Renal cortex interstitium (tissue), 11 donors: ENCODE results near the gene ICA1. TPM values are rescaled to one million over a fixed set of nuclear protein-coding genes. Genes with fewer than 3 reads are reported as not detected.
A peak's percentile ranks its signal among the peaks of the same experiment; 100 is the strongest.

Experiments used
- DNase-seq, 11 donors: peaks; one replicate each; pipeline ENCODE4 v3.0.0-alpha.2; 2013; ENCODE audit warnings: low read depth in 9 of 11, low spot score in 4 of 11; ENCODE audit errors: extremely low read depth in 1 of 11
- polyA plus RNA-seq, 3 donors: library from polyadenylated mRNA; unstranded; fragments of 120-200 nt; gene quantifications; one replicate each; pipeline ENCODE4 v1.2.1, GENCODE V29; 2013; ENCODE audit not compliant: insufficient read length in 3 of 3

ICA1 gene
- polyA plus RNA-seq, 3 donors = 15.3 to 50.7 (median 25.8) TPM

DNA sequence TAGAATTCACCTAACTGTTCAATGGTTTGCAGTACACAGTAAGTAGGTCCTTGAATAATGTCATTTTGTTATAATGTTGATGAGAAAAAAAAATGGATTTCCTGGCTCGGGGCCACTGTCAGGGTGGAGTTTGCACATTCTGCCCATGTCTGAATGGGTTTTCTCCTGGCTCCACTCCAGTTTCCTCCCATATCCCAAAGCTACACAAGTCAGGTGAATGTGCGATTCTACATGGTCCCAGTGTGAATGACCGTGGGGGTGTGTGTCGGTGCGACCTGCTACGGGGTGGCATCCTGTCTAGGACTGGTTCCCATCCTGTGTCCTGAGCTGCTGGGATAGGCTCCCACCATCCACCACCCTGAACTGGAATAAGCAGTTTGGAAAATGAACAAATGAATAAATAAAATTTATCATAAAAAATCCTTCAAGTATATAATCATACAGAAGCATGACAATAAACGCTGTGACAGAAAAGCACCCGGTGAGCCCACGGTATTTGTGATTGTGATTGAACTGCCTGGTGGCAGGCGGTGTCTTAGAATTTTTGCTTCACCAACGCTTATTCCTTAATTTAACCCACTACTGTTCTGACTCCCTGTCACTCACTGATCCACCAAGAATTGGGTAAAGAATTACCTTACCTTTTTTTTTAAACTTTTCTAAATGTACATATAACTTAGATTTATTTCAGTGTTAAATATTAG is 114.1 kb downstream of the ICA1 start:
- DNase-seq = no peak

DNA sequence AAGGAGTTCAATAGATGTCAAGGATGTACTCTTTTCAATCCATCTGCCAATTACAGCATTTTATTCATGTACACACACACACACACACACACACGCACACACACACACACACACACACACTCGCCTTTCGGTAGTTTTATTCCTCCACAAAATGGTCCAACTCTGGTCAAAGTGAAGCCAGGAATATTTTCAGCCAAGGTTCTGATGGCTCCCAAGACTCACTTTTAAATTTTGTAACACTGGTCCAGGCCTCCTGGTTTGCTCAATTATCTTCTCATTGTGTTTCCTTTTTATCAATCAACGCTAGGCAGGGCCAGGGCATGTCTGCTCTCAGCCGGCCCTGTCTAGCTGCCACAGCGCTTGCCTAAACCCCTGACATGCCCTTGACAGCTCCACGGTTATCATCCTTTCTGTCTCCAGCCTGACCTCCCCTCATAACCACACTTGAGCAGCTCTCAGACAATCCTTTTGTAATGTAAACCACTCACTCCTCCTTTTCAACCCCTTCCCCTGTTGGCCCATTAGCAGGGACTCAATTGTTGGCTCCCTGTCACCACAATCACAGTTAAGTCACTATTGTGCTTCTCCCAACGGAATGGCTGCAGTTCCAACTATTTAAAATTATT is 115.1 kb downstream of the ICA1 start:
- DNase-seq = no peak

DNA sequence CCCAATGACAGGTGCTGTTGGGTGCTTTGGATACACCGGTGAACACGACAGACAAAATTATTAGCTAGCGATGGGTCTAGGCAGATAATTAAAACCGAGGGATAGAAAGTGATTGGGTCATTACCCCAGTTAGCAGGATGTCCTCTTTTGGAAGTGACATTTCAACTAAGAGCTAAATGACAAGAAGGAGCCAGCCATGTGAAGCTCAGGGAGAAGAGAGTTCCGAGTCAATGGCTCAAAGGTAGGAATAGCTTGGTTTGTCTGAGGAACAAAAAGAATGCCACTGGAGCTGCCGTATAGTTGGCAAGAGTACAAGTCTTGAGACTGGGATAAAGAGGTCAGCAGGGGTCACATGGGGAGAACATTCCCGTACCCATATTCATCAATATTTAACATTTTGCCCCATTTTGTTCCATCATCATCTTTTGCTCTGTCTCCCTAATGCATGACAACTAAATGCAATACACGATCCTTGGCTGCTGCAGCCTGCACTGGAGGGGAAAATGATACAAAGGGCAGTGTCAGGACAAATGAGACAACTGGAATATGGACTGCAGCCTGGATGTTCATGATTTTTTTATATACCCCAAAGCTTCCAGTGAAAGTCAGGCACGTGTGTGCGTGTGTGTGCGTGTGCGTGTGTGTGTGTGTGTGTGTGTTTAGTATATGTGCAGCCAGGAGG is 115.7 kb downstream of the ICA1 start:
- no peak for DNase-seq

DNA sequence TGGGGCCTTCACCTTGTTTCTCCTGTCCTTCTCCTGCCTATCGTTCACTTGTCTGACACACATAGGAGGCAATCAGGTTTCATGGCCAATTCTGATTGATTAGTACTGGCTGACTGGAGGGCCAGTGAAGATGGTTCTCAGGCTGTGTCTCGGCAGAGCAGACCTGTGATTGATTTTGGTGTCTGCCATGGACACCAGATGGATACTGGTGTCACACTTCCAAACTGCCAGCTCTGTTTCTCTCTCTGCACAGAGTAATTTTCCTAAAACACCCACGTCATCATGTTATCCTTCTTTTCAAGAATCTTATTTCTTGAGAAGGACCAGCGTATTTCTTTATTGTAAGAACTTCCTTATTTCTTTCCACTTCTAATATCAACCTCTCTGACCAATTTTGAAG is 117.1 kb downstream of the ICA1 start:
- no peak for DNase-seq

GRCh38 chr7:8143151-8143874 is 118.7 kb downstream of the ICA1 start:
- DNase-seq = no peak

GRCh38 chr7:8142477-8142876 is 119.5 kb downstream of the ICA1 start:
- DNase-seq = no peak

GRCh38 chr7:8141070-8141469 is 120.9 kb downstream of the ICA1 start:
- DNase-seq = no peak

DNA sequence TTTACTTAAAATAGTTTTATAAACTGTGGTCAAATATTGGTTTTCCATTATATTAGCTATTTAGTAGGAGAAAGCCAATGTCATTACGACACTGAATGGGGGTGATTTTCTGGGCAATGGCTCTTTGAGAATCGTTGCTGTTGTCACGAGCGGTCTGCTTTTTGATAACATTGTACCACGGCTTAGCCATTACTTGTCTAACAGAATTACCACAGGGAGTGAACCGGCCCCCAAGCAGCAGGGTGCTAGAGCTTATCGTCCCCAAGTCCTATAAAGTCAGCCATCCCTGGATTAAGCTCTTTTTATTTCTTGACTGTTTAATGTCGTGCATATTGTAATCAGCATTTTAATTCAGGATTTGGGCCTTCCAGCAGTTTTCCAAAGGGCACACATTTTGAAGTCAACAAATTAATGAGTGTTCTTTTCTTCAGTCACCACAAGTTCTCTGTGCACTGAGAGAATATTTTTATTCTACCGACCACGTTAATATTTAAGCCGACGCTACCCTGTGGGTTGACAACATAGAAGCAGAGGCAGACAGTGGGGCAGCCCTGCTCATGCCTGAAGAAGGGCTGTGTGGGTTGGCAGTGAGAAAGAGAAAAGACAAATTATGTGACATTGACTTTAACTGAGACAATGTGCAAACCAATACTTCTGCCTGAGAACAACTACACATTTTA is 125.8 kb downstream of the ICA1 start:
- DNase-seq = no peak

DNA sequence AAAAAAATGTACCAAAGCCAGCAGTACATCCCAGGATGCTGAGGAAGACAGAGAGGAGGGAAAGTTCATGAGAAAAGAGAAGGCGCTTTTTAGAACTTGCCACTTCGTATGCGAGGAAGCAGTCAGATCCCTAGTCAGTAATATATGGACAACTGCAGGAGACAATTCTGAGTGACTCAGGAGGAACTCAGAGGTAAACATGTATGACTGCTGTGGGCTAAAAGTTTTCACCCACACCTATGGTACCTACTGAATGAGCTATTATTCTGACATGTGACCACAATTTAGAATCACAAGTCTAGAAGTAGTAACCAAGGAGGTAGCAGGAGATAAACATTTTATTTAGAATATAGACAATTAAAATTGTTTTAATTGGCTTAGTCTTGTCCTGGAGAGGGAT is 126.5 kb downstream of the ICA1 start:
- no peak for DNase-seq

- peak in 1 of 11 donors; percentile 31 for DNase-seq
These were observed 127.8 kb downstream of the ICA1 start for GRCh38 chr7:8134089-8134733.

- peak in 1 of 11 donors; percentile 24 for DNase-seq
These were observed 128.6 kb downstream of the ICA1 start for GRCh38 chr7:8133188-8133848.

- no peak for DNase-seq
These were observed 130.0 kb downstream of the ICA1 start for GRCh38 chr7:8131694-8132605.

DNA sequence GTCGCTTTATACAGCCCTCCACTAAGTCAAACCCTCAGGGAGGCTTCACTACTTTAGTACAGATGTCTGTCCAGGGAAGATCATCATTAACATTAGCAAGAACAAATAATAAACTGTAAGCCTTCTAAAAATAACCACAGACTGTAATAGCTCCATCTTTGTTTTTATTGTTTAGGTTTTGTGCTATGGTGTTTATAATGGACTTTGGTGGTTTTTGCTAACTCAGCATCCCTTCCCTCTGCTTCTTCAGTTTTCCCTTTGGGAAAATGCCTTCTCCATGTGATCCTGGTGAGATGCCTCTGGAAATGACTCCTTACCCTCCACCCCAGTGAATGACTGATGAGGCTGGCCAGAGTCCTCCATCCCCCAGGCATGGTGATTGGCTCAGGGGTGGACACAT is 131.3 kb downstream of the ICA1 start:
- DNase-seq = no peak

GRCh38 chr7:8129318-8129659 is 132.7 kb downstream of the ICA1 start:
- no peak for DNase-seq

- DNase-seq = no peak
These were observed 133.3 kb downstream of the ICA1 start for GRCh38 chr7:8128449-8129317.

GRCh38 chr7:8126601-8127167 is 135.3 kb downstream of the ICA1 start:
- no peak for DNase-seq
